AG04450 (cell line): Measurements from ENCODE around the gene HACD3. TPM values are rescaled to one million over a fixed set of nuclear protein-coding genes. Genes with fewer than 3 reads are reported as not detected.
A peak's percentile ranks its signal among the peaks of the same experiment; 100 is the strongest.

Experiments used
- CTCF ChIA-PET: fragments of 300-600, 350-600 bp; formaldehyde crosslinking; extraction: SDS; loops from one replicate; lab custom pipeline; 2022; ENCODE audit warnings: antibody characterized with exemption, inconsistent platforms; lab: Charles Lee
- POLR2A ChIA-PET: fragments of 350-600 bp; formaldehyde crosslinking; extraction: SDS; loops from one replicate; lab custom pipeline; 2021; ENCODE audit warnings: antibody characterized with exemption, inconsistent platforms; lab: Yijun Ruan, JAX
- DNase-seq: peaks from one replicate; pipeline ENCODE4 v3.0.0-alpha.2; 2011; ENCODE audit warnings: low read depth, low spot score
- H3K27ac ChIP-seq: one replicate; pipeline ENCODE4 v1.5.1; 2012; ENCODE audit warnings: low read depth, low read length, control low read depth
- H3K27me3 ChIP-seq: one replicate; pipeline ENCODE4 v1.6.0; 2012; ENCODE audit warnings: low read length; ENCODE audit not compliant: control insufficient read depth, insufficient read depth
- H3K4me3 ChIP-seq: 2 replicates; pipeline ENCODE4 v1.5.1; 2011; ENCODE audit warnings: mild to moderate bottlenecking, low read depth, low read length, control low read depth
- H3K9me3 ChIP-seq: 2 replicates; pipeline ENCODE4 v1.5.1; 2012; ENCODE audit warnings: low read length; ENCODE audit not compliant: control insufficient read depth, insufficient read depth
- CTCF ChIP-seq: IDR thresholded peaks from 2 replicates; pipeline ENCODE4 v1.5.1; 2011; ENCODE audit warnings: low read depth, low read length, control low read depth, inconsistent platforms
- polyA plus RNA-seq: library from polyadenylated mRNA; depleted of rRNA; stranded (reverse); fragments of >200 nt; gene quantifications from 2 replicates; pipeline ENCODE4 v1.2.3, GENCODE V29; 2011

Gene HACD3
- polyA plus RNA-seq, 1 experiment, result 130 TPM

DNA sequence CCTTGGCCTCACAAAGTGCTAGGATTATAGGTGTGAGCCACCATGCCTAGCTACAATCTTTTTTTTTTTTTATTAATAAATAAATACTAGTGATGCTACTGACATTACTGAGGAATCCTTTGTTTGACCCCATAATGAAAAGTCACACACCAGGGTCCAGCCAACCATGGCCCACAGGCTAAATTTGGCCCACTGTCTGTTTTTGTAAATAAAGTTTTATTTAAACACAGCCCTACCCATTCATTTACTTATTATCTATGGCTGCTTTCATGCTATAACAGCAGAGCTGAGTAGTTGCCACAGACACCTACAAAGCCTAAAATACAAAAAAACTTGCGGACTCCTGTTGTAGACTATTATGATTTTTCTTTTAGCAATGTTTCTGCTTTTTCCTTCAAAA, 73.3 kb downstream of the HACD3 start:
- CTCF ChIA-PET, result no interaction called here
- no peak for TF ChIP-seq CTCF
- no peak for DNase-seq
- Histone ChIP-seq H3K9me3 (no peaks in the 10 kb centered on the region), H3K27me3 (no peaks in the 10 kb centered on the region), H3K27ac (no peak overlapping the region), H3K4me3 (no peak overlapping the region)
- POLR2A ChIA-PET, result interaction anchor here (0.6 kb wide), 1 partner anchor 87 kb away, joined by 5 read pairs; no protein-coding TSS in a partner anchor

DNA sequence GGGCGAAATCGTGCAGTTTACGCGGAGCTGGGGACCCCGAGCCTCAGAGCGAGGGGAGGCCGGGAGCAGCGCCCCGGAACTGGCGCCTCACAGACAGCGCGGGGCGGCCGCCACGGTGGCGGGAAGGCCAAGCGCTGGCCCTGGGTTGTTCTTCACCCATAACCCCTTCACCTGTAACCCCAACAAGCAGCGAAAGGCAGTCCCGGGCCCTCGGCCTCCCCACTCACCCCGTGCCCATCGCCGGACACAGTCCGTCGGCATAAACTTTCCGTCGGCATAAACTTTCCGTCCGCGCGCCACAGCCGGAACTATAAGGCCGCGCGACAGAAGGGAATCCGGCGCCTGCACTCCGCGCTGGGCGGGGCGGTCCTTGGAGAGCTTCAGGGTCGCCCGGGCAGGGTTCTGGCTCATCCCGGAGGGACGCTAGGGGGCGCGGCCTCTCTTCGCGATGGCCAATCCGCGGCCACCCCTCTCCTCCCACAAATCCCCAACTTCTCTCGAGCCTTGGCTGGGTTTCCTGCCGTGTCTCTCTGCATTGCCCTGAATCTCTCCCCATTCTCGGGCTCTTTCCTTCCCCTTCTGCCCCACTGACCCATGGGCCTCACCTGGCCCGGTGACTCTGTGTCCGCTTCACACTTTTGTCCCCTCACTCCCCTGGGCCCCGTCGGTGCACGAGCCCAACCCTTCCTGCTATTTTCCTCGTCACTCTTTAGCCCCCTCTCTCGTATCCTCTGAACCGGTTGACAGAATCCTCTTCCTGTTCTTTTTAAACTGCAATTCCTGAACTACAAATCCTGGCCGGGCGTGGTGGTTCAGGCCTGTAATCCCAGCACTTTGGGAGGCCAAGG, 80.8 kb downstream of the HACD3 start, which contains the start of gene INTS14:
Gene INTS14, minus strand, starts transcription at position 261 of the 848 bp plus-strand sequence. CDS start 3,751 bp downstream, outside the sequence.
- Histone ChIP-seq H3K4me3 (peak within 1 kb of the TSS; percentile 80), H3K27ac (peak within 1 kb of the TSS; percentile 95), H3K27me3 (no peaks in the 10 kb centered on the region), H3K9me3 (no peaks in the 10 kb centered on the region)
- ChIA-PET CTCF (interaction anchor here (0.5 to 2.0 kb wide), 24 partner anchors 8 to 886 kb away, joined by 3 to 9 read pairs (median 3); partner anchors contain the start of genes HACD3, RAB11A, SLC24A1 and SNAPC5), POLR2A (interaction anchor here (0.5 to 1.5 kb wide), 18 partner anchors 8 to 709 kb away, joined by 3 to 31 read pairs (median 4); partner anchors contain the start of genes HACD3 and RAB11A)
- DNase-seq, result peak; percentile 89
- TF ChIP-seq CTCF, result peak; percentile 46; the same call in 1 of the 2 replicates

GRCh38 chr15:65611888-65612615, 81.8 kb downstream of the HACD3 start:
- Histone ChIP-seq H3K27me3 (no peaks in the 10 kb centered on the region), H3K4me3 (peak overlapping the region; percentile 80), H3K9me3 (no peaks in the 10 kb centered on the region), H3K27ac (peak overlapping the region; percentile 95)
- ChIA-PET CTCF (interaction anchor here (0.6 to 2.0 kb wide), 5 partner anchors 17 to 885 kb away, joined by 3 to 9 read pairs (median 5); partner anchors contain the start of gene SNAPC5), POLR2A (interaction anchor here (0.6 to 1.5 kb wide), 3 partner anchors 17 to 511 kb away, joined by 3 to 5 read pairs (median 3); no protein-coding TSS in a partner anchor)
- no peak for DNase-seq
- no peak for TF ChIP-seq CTCF

- Histone ChIP-seq H3K27ac (no peak overlapping the region), H3K9me3 (no peaks in the 10 kb centered on the region), H3K27me3 (no peaks in the 10 kb centered on the region), H3K4me3 (no peak overlapping the region)
- CTCF ChIA-PET, result interaction anchor here (1.1 kb wide), 1 partner anchor 26 kb away, joined by 3 read pairs; no protein-coding TSS in a partner anchor
- no peak for DNase-seq
- POLR2A ChIA-PET, result interaction anchor here (0.6 kb wide), 1 partner anchor 511 kb away, joined by 3 read pairs; no protein-coding TSS in a partner anchor
- TF ChIP-seq CTCF, result no peak
Observed at GRCh38 chr15:65612616-65612946, 82.3 kb downstream of the HACD3 start.
